Caco-2 (cell line): ENCODE data around the gene AHCY. TPM values are rescaled to one million over a fixed set of nuclear protein-coding genes. Genes with fewer than 3 reads are reported as not detected.
A peak's percentile ranks its signal among the peaks of the same experiment; 100 is the strongest.

Experiments
- BruUV-seq: library from RNA; stranded (reverse); fragments of 400-500 nt; replicated peaks from 2 replicates; lab custom pipeline; 2021; lab: Mats Ljungman, UMichigan
- CTCF ChIA-PET: fragments of 300-600 bp; sonication (Branson Sonifier 250); formaldehyde crosslinking; loops from one replicate; lab custom pipeline; 2022; ENCODE audit warnings: antibody characterized with exemption; lab: Charles Lee
- POLR2A ChIA-PET: fragments of 300-600 bp; sonication (Branson Sonifier 250); formaldehyde crosslinking; loops from one replicate; lab custom pipeline; 2022; ENCODE audit warnings: antibody characterized with exemption; lab: Charles Lee
- DNase-seq, 2 experiments: peaks; one replicate each; pipeline versions ENCODE4 v3.0.0 to v3.0.0-alpha.2; 2020 to 2022
- H3K27me3 ChIP-seq: replicated peaks from 2 replicates; pipeline ENCODE4 v1.6.0; 2011; ENCODE audit warnings: low read length; ENCODE audit not compliant: control insufficient read depth, insufficient read depth
- H3K36me3 ChIP-seq: 2 replicates; pipeline ENCODE4 v1.5.1; 2011; ENCODE audit warnings: low read length; ENCODE audit not compliant: control insufficient read depth, insufficient read depth
- H3K4me1 ChIP-seq: fragments of 250-450 bp; sonication (Bioruptor Pico); 2 replicates; pipeline ENCODE4 v1.5.1; 2020; ENCODE audit warnings: mild to moderate bottlenecking
- H3K4me3 ChIP-seq: 2 replicates; pipeline ENCODE4 v1.5.1; 2011; ENCODE audit warnings: low read depth, mild to moderate bottlenecking, control low read depth, low read length
- H3K9me3 ChIP-seq: fragments of 250-450 bp; sonication (Bioruptor Pico); 2 replicates; pipeline ENCODE4 v1.5.1; 2020; ENCODE audit warnings: mild to moderate bottlenecking, moderate library complexity
- H3K27ac Mint-ChIP-seq: one replicate; pipeline ENCODE4 v1.8.0; 2022; ENCODE audit warnings: mixed read lengths; ENCODE audit not compliant: unreplicated experiment
- H3K27me3 Mint-ChIP-seq: one replicate; pipeline ENCODE4 v1.8.0; 2022; ENCODE audit warnings: mixed read lengths; ENCODE audit not compliant: insufficient read depth, unreplicated experiment
- H3K36me3 Mint-ChIP-seq: one replicate; pipeline ENCODE4 v1.8.0; 2022; ENCODE audit warnings: mild to moderate bottlenecking, mixed read lengths; ENCODE audit not compliant: insufficient read depth, unreplicated experiment
- H3K4me1 Mint-ChIP-seq: one replicate; pipeline ENCODE4 v1.8.0; 2022; ENCODE audit warnings: low read depth, mixed read lengths; ENCODE audit not compliant: unreplicated experiment
- H3K4me3 Mint-ChIP-seq: one replicate; pipeline ENCODE4 v1.8.0; 2022; ENCODE audit warnings: mild to moderate bottlenecking, moderate library complexity, mixed read lengths; ENCODE audit not compliant: unreplicated experiment
- H3K9me3 Mint-ChIP-seq: one replicate; pipeline ENCODE4 v1.8.0; 2022; ENCODE audit warnings: mixed read lengths; ENCODE audit not compliant: unreplicated experiment
- intact Hi-C: fragments of 100-400 bp; cut with micrococcal nuclease; formaldehyde crosslinking; loops from one replicate; pipeline ENCODE4 v1.10.0; 2022; ENCODE audit not compliant: unreplicated experiment
- total RNA-seq: library from RNA; stranded (reverse); gene quantifications from 2 replicates; pipeline ENCODE4 v1.2.3, GENCODE V29; 2022
- TF ChIP-seq, protein P1 (sequence below), 2 experiments: fragments of 200-600 bp in 1 of 2; IDR thresholded peaks; 1 replicate in 1 of 2; 2 replicates in 1 of 2; pipeline versions ENCODE4 v1.5.1 to v1.8.0; 2011 to 2022; ENCODE audit warnings: antibody characterized with exemption in 1 of 2, control low read depth in 1 of 2, inconsistent platforms in 1 of 2, low read depth in 1 of 2, low read length in 1 of 2, mild to moderate bottlenecking in 1 of 2, moderate library complexity in 1 of 2; ENCODE audit not compliant: insufficient read depth in 1 of 2, severe bottlenecking in 1 of 2, unreplicated experiment in 1 of 2

Gene AHCY
- total RNA-seq, 1 experiment from 2014 or later, result 665 TPM

DNA sequence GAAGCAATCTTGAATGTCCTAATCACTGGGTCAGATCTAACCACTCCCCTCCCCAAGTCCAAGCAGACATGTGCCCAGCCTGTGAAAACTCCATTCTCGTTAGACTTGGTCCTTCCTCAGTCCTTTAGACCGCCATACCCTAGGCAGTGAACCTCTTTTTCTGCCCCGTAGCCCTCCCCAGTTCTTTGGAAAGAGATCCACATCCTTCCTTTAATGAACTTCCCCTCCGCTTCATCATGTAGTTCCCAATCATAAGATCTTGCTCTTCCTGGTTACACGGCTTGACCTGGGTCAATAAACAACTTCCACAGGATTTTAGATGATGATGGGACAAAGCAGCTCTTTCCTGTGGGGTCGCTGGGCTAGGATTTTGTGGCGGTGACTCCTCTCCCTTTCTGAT lies 9.6 kb downstream of the AHCY start:
- Histone ChIP-seq H3K4me1 (no peaks in the 10 kb centered on the region), H3K9me3 (no peaks in the 10 kb centered on the region), H3K27me3 (no peaks in the 10 kb centered on the region), H3K4me3 (no peak overlapping the region), H3K36me3 (peaks cover 29% of the 10 kb centered on the region)
- Mint-ChIP-seq H3K27me3 (no peaks in the 10 kb centered on the region), H3K36me3 (peaks cover 86% of the 10 kb centered on the region), H3K4me3 (no peak overlapping the region), H3K4me1 (no peaks in the 10 kb centered on the region), H3K27ac (peak overlapping the region; percentile 14), H3K9me3 (no peaks in the 10 kb centered on the region)
- ChIA-PET POLR2A (no interaction called here), CTCF (interaction anchor here (0.5 kb wide), 1 partner anchor 17 kb away, joined by 4 read pairs; no protein-coding TSS in a partner anchor)
- TF ChIP-seq, protein P1, sequence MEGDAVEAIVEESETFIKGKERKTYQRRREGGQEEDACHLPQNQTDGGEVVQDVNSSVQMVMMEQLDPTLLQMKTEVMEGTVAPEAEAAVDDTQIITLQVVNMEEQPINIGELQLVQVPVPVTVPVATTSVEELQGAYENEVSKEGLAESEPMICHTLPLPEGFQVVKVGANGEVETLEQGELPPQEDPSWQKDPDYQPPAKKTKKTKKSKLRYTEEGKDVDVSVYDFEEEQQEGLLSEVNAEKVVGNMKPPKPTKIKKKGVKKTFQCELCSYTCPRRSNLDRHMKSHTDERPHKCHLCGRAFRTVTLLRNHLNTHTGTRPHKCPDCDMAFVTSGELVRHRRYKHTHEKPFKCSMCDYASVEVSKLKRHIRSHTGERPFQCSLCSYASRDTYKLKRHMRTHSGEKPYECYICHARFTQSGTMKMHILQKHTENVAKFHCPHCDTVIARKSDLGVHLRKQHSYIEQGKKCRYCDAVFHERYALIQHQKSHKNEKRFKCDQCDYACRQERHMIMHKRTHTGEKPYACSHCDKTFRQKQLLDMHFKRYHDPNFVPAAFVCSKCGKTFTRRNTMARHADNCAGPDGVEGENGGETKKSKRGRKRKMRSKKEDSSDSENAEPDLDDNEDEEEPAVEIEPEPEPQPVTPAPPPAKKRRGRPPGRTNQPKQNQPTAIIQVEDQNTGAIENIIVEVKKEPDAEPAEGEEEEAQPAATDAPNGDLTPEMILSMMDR (IDR thresholded peaks at IDR 0.05; ENCODE audit: insufficient read depth in 1 of 2, low read depth in 1 of 2, low read length in 1 of 2, severe bottlenecking in 1 of 2, unreplicated experiment in 1 of 2), result no peak
- intact Hi-C loops, result no loop called here
- no peak for DNase-seq
- no TSS peak for BruUV-seq

DNA sequence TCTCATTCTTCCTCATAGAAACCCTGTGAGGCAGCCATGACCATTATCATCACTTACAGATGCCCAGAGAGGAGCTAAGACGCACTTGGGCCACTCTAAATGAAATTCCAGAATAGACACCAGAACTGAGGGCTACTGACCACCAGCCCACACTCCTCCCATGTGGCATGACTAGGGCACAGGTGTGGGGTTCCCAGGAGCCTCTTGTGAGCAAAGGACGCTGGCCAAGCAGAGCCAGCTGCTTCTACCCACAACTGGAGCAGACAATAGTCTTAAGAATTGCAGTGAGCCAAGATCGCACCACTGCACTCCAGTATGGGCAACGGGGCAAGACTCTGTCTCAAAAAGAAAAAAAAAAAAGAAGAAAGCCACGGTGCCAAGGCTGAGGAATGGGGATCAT lies 10.0 kb downstream of the AHCY start:
- intact Hi-C loops, result no loop called here
- Histone ChIP-seq H3K27me3 (no peaks in the 10 kb centered on the region), H3K9me3 (no peaks in the 10 kb centered on the region), H3K4me1 (no peaks in the 10 kb centered on the region), H3K4me3 (no peak overlapping the region), H3K36me3 (peaks cover 32% of the 10 kb centered on the region)
- BruUV-seq, result TSS peak; percentile 0
- POLR2A ChIA-PET, result interaction anchor here (0.7 kb wide), 1 partner anchor 18 kb away, joined by 3 read pairs; no protein-coding TSS in a partner anchor
- TF ChIP-seq, protein P1 (IDR thresholded peaks at IDR 0.05; ENCODE audit: insufficient read depth in 1 of 2, low read depth in 1 of 2, low read length in 1 of 2, severe bottlenecking in 1 of 2, unreplicated experiment in 1 of 2), result no peak
- Mint-ChIP-seq H3K4me1 (no peaks in the 10 kb centered on the region), H3K9me3 (no peaks in the 10 kb centered on the region), H3K27ac (no peak overlapping the region), H3K27me3 (no peaks in the 10 kb centered on the region), H3K36me3 (peaks cover 91% of the 10 kb centered on the region), H3K4me3 (no peak overlapping the region)
- CTCF ChIA-PET, result interaction anchor here (0.5 kb wide), 1 partner anchor 18 kb away, joined by 4 read pairs; no protein-coding TSS in a partner anchor
- no peak for DNase-seq

DNA sequence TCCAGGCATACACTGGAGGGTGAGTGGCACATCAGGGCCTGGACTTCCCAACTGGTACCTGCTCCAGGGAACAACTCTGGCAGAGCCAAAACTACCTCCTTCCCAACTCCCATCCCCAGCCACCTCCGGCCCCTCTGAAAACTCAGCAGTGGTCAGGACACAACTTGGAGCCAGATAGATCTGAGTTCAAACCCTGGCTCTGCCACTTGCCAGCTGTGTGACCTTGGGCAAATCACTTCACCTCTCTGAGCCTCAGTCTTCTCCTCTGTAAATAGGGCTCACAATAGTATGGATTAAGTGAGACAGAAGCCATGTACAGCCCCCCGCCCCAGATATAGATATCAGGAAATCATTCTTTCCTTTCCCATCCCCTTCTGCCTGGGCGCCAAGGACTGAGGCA lies 10.7 kb downstream of the AHCY start:
- no TSS peak for BruUV-seq
- no peak for DNase-seq
- Histone ChIP-seq H3K36me3 (peaks cover 36% of the 10 kb centered on the region), H3K9me3 (no peaks in the 10 kb centered on the region), H3K27me3 (no peaks in the 10 kb centered on the region), H3K4me3 (no peak overlapping the region), H3K4me1 (no peaks in the 10 kb centered on the region)
- TF ChIP-seq, protein P1 (IDR thresholded peaks at IDR 0.05; ENCODE audit: insufficient read depth in 1 of 2, low read depth in 1 of 2, low read length in 1 of 2, severe bottlenecking in 1 of 2, unreplicated experiment in 1 of 2), result no peak
- H3K9me3 Mint-ChIP-seq, result no peaks in the 10 kb centered on the region
- intact Hi-C loops, result no loop called here
- ChIA-PET CTCF (no interaction called here), POLR2A (interaction anchor here (0.7 kb wide), 1 partner anchor 18 kb away, joined by 3 read pairs; no protein-coding TSS in a partner anchor)
- H3K4me1 Mint-ChIP-seq, result no peaks in the 10 kb centered on the region
- no peak overlapping the region for H3K27ac Mint-ChIP-seq
- H3K4me3 Mint-ChIP-seq, result no peak overlapping the region
- H3K36me3 Mint-ChIP-seq, result peaks cover 93% of the 10 kb centered on the region
- H3K27me3 Mint-ChIP-seq, result no peaks in the 10 kb centered on the region
